ENCODE results near the gene SIGLEC10.
"Not testable (repeated sequence)": the region's sequence is repeated elsewhere in the genome, so short reads cannot be mapped to it uniquely, and the experiment has no call there.

Gene SIGLEC10

DNA sequence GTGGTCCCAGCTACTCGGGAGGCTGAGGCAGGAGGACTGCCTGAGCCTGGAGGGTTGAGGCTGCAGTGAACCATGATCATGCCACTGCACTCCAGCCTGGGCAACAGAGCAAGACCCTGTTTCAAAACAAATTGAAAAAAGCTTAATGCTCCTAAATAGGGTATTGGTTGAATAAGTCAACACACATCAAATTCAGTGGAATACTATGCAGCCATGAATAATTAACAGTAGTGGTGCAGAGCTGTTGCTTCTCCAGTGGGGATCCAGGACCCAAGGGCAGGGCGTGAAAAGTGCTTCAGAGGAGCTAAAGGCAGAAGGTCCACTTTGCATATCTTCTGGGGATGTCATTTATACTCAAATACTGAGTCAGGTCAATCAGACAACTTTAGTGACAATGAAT, 22.6 kb upstream of the SIGLEC10 start:
- DNase-seq (ENCODE audit: low spot score), result no peak

DNA sequence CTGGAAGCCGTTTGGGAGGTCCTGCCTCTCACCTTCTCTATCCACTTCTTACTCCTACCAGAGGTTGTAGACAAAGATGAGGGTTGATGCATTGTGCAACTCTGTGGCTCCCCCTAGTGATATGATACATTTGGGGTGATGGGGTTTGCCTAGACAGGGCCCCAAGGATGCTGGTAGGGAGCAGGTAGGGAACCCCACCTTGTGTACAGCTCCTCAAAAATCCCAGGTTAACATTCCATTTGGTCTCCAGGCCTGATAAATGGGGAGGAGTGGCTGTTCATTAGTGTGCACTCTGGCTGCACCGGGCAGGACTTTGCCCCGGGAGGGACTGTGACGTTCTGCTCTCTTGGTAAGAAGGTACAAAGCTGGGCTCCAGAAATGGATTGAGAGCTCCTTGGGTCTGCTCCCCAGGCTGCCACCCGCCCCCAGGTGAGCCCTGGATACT, 21.6 kb upstream of the SIGLEC10 start:
- DNase-seq (ENCODE audit: low spot score), result no peak

DNA sequence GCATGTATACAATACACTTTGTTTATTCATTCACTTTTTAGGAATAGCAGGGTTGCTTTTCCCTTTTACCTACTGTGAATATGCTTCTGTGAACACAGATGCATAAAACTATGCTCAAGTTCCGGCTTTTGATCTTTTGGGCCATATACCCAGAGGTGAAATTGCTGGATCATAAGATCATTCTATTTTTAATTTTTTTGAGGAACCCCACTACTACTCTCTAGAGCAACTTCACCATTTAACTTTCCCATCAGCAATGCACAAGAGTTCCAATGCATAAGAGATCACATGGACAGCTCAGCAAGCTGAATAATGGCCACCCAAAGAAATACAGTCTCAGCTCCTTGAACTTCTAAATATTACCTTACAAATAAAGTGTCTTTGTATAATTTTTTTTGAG, 17.0 kb upstream of the SIGLEC10 start:
- no peak for DNase-seq (ENCODE audit: low spot score)

- DNase-seq (ENCODE audit: low spot score), result no peak
Observed at GRCh38 chr19:51433043-51433442, 15.6 kb upstream of the SIGLEC10 start.

- DNase-seq (ENCODE audit: low spot score), result no peak
Observed at GRCh38 chr19:51431124-51431523, 13.7 kb upstream of the SIGLEC10 start.

GRCh38 chr19:51430221-51430620, 12.8 kb upstream of the SIGLEC10 start:
- no peak for DNase-seq (ENCODE audit: low spot score)

DNA sequence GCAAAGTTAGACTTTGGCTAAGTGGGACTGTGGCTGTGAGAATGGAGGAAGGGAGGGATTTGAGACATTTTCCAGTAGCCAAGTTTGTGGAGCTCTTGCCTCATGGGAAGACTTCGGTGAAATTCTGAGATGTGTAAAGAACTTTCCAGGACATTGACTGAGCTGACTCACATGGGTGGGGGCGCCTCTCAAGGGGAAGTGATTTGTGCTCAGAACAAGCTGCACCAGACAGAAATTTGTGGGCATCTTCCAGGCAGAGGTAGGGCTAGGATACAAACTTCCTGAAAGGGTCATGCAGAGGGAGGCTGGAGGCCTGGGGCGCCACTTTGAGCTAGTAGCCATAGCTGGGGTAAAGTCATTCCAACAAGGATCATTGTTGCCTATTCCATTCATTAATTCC, 9.8 kb upstream of the SIGLEC10 start:
- no peak for DNase-seq (ENCODE audit: low spot score)

- no peak for DNase-seq (ENCODE audit: low spot score)
Observed at GRCh38 chr19:51422053-51422448, 4.6 kb upstream of the SIGLEC10 start.

DNA sequence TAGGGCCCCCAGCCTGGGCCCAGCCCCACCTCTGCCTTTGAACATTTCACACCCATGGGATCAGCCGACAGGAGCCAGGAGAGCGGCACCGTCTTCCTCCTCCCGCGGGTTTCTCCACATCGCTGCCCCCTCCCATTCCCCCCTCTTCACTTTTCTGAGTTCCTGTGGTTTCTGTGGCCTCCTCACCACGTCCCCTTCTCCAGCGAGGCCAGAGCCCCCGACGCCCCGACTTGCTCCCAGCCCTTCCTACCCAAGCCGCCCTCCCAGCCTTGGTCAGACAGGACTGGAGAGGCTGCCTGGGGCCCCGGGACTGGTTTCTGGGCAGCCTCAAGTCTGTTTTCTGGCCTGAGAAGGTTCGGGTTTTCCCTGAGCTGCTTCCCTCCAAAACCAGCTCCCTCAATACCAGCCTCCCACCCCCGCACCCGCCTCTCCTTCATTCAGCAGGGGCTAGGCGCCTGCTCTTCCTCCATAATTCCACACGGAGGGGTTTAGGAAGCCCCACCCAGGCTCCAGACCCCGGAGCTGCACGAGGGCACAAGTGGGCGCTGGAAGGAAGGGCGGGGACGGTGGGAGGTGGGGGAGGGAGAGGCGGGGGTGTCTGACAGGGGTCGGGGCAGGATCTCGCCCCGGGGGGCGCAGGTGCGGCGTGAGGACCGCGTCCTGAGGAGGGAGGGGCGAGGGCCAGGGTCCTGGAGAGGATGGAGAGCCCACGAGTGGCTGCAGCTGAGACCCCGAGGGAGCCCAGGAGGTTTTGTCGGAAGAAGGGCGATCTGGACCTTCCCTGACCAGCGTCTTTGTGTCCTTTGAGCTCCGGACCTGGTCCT, 4.0 kb upstream of the SIGLEC10 start:
- DNase-seq (ENCODE audit: low spot score), result no peak

DNA sequence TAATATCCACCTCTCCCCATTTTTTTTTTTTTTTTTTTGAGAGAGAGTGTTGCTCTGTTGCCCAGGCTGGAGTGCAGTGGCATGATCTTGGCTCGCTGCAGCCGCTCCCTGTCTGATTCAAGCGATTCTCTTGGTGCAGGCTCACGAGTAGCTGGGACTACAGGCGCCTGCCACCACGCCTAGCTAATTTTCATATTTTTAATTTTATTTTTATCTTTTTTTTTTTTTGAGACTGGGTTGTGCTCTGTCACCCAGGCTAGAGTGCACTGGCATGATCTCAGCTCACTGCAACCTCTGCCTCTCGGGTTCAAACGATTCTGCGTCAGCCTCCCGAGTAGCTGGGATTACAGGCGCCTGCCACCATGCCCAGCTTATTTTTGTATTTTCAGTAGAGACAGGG, 3.1 kb upstream of the SIGLEC10 start:
- DNase-seq (ENCODE audit: low spot score), result not testable (repeated sequence)

DNA sequence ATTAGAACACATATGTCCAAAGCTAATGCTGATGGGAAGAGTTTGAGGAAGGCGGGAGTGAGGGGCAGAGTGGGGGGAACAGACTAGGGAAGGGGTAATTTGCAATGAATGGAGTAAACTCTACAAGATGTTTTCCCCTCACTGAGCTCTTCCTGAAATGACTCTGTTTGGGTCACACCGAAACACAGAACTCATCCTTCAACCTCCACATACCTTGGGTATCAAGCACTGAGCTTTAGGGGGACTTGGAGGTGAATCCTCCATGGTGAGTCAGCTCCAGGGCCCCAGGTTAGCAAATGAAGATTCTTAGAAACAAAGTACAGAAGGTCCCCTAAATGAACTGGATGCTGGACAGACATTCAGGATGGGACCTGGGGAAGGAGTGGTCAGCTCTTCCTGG, 1.3 kb upstream of the SIGLEC10 start:
- no peak for DNase-seq (ENCODE audit: low spot score)

- no peak for DNase-seq (ENCODE audit: low spot score)
Observed at GRCh38 chr19:51417810-51418157, 342 bp upstream of the SIGLEC10 start.

- not testable (repeated sequence) for DNase-seq (ENCODE audit: low spot score)
Observed at GRCh38 chr19:51416422-51416821, 1.0 kb downstream of the SIGLEC10 start.

- no peak for DNase-seq (ENCODE audit: low spot score)
Observed at GRCh38 chr19:51415187-51415586, 2.3 kb downstream of the SIGLEC10 start.

DNA sequence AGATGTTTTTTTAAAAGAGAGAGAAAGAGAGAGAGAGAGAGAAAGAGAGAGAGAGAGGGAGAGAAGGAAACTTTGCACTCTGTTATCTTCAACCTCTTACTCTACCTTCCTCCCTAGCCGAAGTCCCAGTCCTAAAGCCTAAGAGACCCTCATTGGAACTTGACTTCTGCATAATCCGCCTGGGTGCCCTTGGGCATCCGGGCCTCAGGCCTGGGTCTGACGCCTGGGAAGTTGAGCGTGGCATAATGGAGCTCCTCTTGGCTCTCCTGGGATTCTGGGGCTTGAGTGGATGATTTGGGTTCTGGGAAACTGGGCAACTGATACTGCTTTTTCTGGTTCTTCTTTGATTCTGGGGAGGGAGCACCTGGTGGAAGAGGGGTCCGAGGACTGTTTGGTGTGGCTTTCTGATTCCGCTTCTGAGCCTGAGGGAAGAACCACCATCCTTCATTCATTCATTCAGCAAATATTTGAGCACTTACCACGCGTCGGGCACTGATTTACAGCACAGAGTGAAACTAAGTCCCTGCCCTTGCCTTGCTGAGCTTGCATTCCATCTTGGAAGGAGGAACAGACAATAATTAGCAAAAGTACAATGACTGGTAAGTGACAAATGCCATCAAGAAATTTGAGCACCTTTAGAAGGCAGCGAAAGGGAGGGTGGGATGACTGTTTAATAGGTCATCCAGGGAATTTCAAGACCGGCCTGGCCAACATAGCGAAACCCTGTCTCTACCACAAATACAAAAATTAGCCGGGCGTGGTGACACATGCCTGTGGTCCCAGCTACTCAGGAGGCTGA, 6.3 kb downstream of the SIGLEC10 start:
- no peak for DNase-seq (ENCODE audit: low spot score)

DNA sequence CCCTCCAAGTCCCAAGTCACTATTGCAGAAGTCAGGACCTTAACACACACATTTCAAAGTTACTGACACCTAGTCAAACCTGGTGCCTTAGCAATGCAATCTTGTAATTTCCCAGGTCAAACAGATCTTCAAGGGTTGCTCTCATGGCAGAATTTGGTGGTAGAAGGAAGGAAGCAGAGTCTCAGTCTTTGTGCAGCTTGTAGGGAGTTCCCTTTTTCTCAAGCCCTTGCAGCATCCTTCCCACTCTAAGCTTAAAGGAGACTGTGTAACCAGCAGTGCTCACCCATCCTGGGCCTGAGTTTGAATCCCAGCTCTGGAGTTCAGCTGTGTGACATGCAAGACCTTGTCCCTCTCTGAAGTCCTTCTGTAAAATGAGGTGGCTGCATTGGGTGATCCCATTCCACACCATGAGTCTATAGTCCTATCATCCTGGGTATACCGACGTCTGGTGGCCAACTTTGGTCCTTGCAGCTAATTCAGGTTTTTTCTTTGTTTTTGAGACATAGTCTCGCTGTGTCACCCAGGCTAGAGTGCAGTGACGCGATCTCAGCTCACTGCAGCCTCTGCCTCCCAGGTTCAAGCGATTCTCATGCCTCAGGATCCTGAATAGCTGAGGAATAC, 9.8 kb downstream of the SIGLEC10 start:
- no peak for DNase-seq (ENCODE audit: low spot score)

- DNase-seq (ENCODE audit: low spot score), result no peak
Observed at GRCh38 chr19:51402117-51402516, 15.3 kb downstream of the SIGLEC10 start.

- DNase-seq (ENCODE audit: low spot score), result not testable (repeated sequence)
Observed at GRCh38 chr19:51399936-51400335, 17.5 kb downstream of the SIGLEC10 start.

GRCh38 chr19:51399231-51399630, 18.2 kb downstream of the SIGLEC10 start:
- no peak for DNase-seq (ENCODE audit: low spot score)

- DNase-seq (ENCODE audit: low spot score), result no peak
Observed at GRCh38 chr19:51398096-51398704, 19.2 kb downstream of the SIGLEC10 start.

DNA sequence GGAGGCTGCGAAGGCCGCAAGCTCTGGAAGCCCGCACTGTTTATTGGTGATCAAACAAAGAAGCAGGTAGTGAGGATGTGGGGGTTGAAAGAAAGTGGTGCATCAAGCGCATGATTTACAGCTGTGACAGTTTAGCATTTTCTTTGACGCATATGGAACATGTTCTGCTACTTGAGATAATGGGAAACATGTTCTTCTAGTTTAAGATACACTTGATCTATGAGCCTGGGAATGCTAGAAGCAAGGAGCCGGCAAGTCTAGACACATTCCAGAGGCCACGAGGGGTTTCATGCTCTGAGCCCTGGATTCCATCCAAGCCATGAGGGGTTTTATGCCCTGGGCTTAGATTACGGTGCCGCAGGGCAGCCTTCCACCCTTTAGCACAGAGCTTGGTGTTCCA, 20.0 kb downstream of the SIGLEC10 start:
- not testable (repeated sequence) for DNase-seq (ENCODE audit: low spot score)

DNA sequence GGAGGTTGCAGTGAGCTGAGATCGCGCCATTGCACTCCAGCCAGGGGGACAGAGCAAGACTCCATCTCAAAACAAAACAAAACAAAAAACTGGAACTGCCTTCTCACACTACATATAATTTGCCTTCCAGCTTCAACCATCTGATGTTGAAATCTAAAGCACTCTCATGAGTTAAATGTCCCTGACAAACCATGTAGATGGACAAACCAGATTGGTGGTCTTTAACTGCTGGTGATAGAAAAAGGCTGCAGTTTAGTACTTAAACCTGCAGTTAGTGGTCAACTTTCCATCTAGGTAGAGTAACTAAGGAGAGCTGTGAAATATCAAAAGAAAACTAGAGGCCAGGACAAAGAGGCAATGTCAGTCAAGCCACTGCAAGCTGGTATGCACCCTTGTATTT, 21.3 kb downstream of the SIGLEC10 start:
- DNase-seq (ENCODE audit: low spot score), result no peak

Measured in putamen (tissue), 1 donor.